Measurements from ENCODE around the gene STUB1. TPM values are rescaled to one million over a fixed set of nuclear protein-coding genes. Genes with fewer than 3 reads are reported as not detected.

STUB1 gene
- total and polyA plus RNA-seq, 2 experiments from 2014 or later: 91.7 to 108 TPM

GRCh38 chr16:694863-695354 is 14.7 kb downstream of the STUB1 start:
- Histone ChIP-seq H3K79me2 (replicated peaks; ENCODE audit: insufficient read depth) (no peaks in the 10 kb centered on the region), H3F3A (replicated peaks; ENCODE audit: low read depth) (0 out of 2 replicates have a peak, but pooled peaks cover 3% of the 10 kb centered on the region), H3K27ac (ENCODE audit: low read depth) (no peak overlapping the region), H3K9me2 (ENCODE audit: insufficient read depth) (no peaks in the 10 kb centered on the region), H4K20me1 (replicated peaks; ENCODE audit: insufficient read depth) (no peaks in the 10 kb centered on the region; the same call in 1 of the 2 replicates), H3K4me2 (peak overlapping the region; percentile 85), H3K27me3 (ENCODE audit: insufficient read depth) (peaks cover 80% of the 10 kb centered on the region), H3K4me3 (peak overlapping the region; percentile 68), H3K4me1 (ENCODE audit: insufficient read depth) (no peaks in the 10 kb centered on the region; the same call in 1 of the 2 replicates), H3K36me3 (ENCODE audit: insufficient read depth) (no peaks in the 10 kb centered on the region), H2AFZ (no peak overlapping the region)
- Mint-ChIP-seq H3K27ac (no peak overlapping the region), H3K4me1 (peaks cover 3% of the 10 kb centered on the region; the same call in 2 of the 3 replicates), H3K4me3 (peak overlapping the region; percentile 52; the same call in 2 of the 3 replicates), H3K27me3 (ENCODE audit: insufficient read depth, low read depth, poor library complexity) (peaks cover 57% of the 10 kb centered on the region), H3K36me3 (ENCODE audit: low read depth) (no peaks in the 10 kb centered on the region), H3K9me3 (no peaks in the 10 kb centered on the region; the same call in 1 of the 3 replicates)
- TF ChIP-seq POLR2AphosphoS5 (IDR thresholded peaks at IDR 0.05; ENCODE audit: low read depth): no peak
- TF ChIP-seq REST (IDR thresholded peaks at IDR 0.05; ENCODE audit: unreplicated experiment): no peak
- ATAC-seq: peak; percentile 1; the same call in 2 of the 3 replicates
- no peak for DNase-seq (ENCODE audit: low spot score)

GRCh38 chr16:695355-696089 is 15.3 kb downstream of the STUB1 start:
- peak overlapping the region; percentile 84 for H3K4me2 ChIP-seq
- peaks cover 60% of the 10 kb centered on the region for H3K27me3 Mint-ChIP-seq (ENCODE audit: insufficient read depth, low read depth, poor library complexity)

More at GRCh38 chr16:695355-696089, 15.3 kb downstream of the STUB1 start:
- no peak overlapping the region for H3K27ac Mint-ChIP-seq
- ATAC-seq (peak; percentile 56), DNase-seq (ENCODE audit: low spot score) (peak; percentile 77)
- Histone ChIP-seq H3K27ac (ENCODE audit: low read depth) (no peak overlapping the region), H3K27me3 (ENCODE audit: insufficient read depth) (peaks cover 86% of the 10 kb centered on the region), H3K79me2 (replicated peaks; ENCODE audit: insufficient read depth) (no peaks in the 10 kb centered on the region), H3K36me3 (ENCODE audit: insufficient read depth) (no peaks in the 10 kb centered on the region), H3K9me2 (ENCODE audit: insufficient read depth) (no peaks in the 10 kb centered on the region), H2AFZ (peak overlapping the region; percentile 94), H4K20me1 (replicated peaks; ENCODE audit: insufficient read depth) (no peaks in the 10 kb centered on the region; the same call in 1 of the 2 replicates), H3K4me1 (ENCODE audit: insufficient read depth) (no peaks in the 10 kb centered on the region; the same call in 1 of the 2 replicates), H3F3A (replicated peaks; ENCODE audit: low read depth) (0 out of 2 replicates have a peak, but pooled peaks cover 3% of the 10 kb centered on the region), H3K4me3 (peak overlapping the region; percentile 68)
- no peaks in the 10 kb centered on the region; the same call in 1 of the 3 replicates for H3K9me3 Mint-ChIP-seq
- H3K4me3 Mint-ChIP-seq: peak overlapping the region; percentile 73
- no peaks in the 10 kb centered on the region for H3K36me3 Mint-ChIP-seq (ENCODE audit: low read depth)
- TF ChIP-seq POLR2AphosphoS5 (IDR thresholded peaks at IDR 0.05; ENCODE audit: low read depth) (peak; percentile 78), ZNF114 (CRISPR knock-in tag; IDR thresholded peaks at IDR 0.05) (no peak)
- peaks cover 3% of the 10 kb centered on the region; the same call in 2 of the 3 replicates for H3K4me1 Mint-ChIP-seq

Measured in GM23338 (cell line).